ENCODE results near the gene RFX3.

GRCh38 chr9:3433066-3433465 lies 92.7 kb downstream of the RFX3 start:
- TF ChIP-seq CTCF (IDR thresholded peaks at IDR 0.05; ENCODE audit: low read depth, low read length, missing input control): no peak
- TF ChIP-seq YY1 (IDR thresholded peaks at IDR 0.05): no peak
- TF ChIP-seq TAF1 (conservative IDR thresholded peaks at IDR 0.05): no peak
- no peak for TF ChIP-seq REST (IDR thresholded peaks at IDR 0.05)

All from liver (tissue), 3 donors.